ENCODE data around the gene ASXL2.

ASXL2 gene

GRCh38 chr2:25742501-25742900, 135.8 kb downstream of the ASXL2 start:
- Histone ChIP-seq H3K4me3 (no peak overlapping the region), H3K4me1 (no peaks in the 10 kb centered on the region), H3K27me3 (ENCODE audit: low read depth) (no peaks in the 10 kb centered on the region), H3K9me3 (no peaks in the 10 kb centered on the region), H3K36me3 (replicated peaks) (peaks cover 12% of the 10 kb centered on the region)
- DNase-seq (ENCODE audit: low spot score in 2 of 2), result no peak
- in situ Hi-C loops (cut with MboI; ENCODE audit: low sequenced_read_pairs), result no loop called here

DNA sequence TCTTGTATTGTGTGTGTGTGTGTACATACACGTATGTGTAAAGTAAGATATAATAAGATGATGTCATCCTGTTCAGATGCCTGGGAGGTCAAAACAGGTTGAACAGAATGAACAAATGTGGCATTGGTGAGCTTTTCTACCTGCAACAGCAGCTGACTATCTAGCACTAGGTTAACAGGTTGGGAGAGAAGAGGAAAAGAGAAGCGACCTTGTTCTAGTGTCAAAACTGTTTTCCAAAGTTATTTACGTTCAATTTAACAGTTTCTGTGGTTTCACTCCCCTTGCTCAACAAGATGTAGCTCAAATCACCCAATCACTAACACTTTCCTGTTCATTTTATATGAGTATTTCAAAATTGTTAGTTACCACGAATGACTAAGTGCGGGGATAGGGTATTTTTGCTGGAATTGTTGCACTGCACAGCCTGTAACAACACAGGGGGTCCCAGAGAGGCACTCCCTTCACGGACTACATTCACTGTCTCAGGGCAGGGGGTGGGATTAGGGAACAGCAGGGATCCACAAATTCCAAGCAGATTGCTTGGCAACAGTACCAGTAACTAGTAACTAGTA, 137.4 kb downstream of the ASXL2 start:
- in situ Hi-C loops (cut with MboI; ENCODE audit: low sequenced_read_pairs), result no loop called here
- Histone ChIP-seq H3K4me1 (no peaks in the 10 kb centered on the region), H3K4me3 (no peak overlapping the region), H3K9me3 (no peaks in the 10 kb centered on the region), H3K27me3 (ENCODE audit: low read depth) (no peaks in the 10 kb centered on the region), H3K36me3 (replicated peaks) (peaks cover 12% of the 10 kb centered on the region)
- DNase-seq (ENCODE audit: low spot score in 2 of 2), result no peak

DNA sequence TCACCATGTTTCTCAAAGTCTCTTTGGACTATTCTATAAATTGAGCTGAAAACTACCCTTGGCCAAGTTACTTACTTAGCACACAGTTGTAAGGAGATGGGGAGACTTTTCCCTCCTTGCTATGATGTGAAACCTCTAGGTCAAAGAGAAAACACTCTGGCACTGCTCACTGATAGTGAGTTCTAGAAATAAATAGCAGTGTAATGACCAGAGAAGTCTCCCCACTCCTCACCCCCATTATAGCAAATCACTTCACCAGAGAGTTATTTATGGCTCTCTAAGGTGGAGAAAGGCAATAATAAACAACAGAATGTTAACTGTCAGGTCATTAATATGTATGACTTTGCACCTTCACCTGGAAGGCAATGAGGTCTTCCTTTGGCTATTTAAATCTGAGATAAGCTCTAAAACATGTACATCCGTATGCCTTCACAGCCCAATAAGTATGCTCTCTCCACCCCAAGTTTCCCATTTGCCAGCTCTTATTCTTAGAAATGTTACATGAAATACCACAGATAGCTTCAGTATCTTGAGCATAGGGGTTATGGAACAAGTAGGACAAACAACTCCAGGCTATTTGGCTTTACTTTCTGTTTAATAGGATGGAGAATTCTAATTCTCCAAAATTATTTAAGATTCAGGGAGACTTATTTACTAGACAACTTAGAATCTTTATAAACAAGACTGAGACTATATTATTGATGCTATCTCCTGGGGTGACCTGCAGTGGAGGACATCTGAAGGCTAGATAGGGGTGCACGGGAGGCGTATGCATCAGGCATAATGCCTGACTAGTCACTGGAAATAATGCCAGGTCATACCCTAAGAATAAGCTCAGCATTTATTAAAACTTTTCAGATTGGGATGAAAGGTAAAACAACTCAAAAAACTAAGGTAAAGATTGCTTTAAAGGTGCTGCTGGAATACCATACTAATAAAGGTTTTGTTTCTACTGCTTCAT, 139.6 kb downstream of the ASXL2 start:
- no peaks in the 10 kb centered on the region for H3K9me3 ChIP-seq

GRCh38 chr2:25736899-25737515, 141.3 kb downstream of the ASXL2 start:
- H3K4me1 ChIP-seq, result no peaks in the 10 kb centered on the region
- no peaks in the 10 kb centered on the region for H3K27me3 ChIP-seq (ENCODE audit: low read depth)
- no peak for DNase-seq (ENCODE audit: low spot score in 2 of 2)
- in situ Hi-C loops (cut with MboI; ENCODE audit: low sequenced_read_pairs), result no loop called here
- no peaks in the 10 kb centered on the region for H3K9me3 ChIP-seq
- H3K4me3 ChIP-seq, result no peak overlapping the region
- no peaks in the 10 kb centered on the region for H3K36me3 ChIP-seq (replicated peaks)

More for the DNA sequence above, 139.6 kb downstream of the ASXL2 start:
- H3K4me1 ChIP-seq, result no peaks in the 10 kb centered on the region
- H3K27me3 ChIP-seq (ENCODE audit: low read depth), result no peaks in the 10 kb centered on the region
- H3K36me3 ChIP-seq (replicated peaks), result peaks cover 8% of the 10 kb centered on the region
- H3K4me3 ChIP-seq, result no peak overlapping the region
- no peak for DNase-seq (ENCODE audit: low spot score in 2 of 2)
- in situ Hi-C loops (cut with MboI; ENCODE audit: low sequenced_read_pairs), result no loop called here

DNA sequence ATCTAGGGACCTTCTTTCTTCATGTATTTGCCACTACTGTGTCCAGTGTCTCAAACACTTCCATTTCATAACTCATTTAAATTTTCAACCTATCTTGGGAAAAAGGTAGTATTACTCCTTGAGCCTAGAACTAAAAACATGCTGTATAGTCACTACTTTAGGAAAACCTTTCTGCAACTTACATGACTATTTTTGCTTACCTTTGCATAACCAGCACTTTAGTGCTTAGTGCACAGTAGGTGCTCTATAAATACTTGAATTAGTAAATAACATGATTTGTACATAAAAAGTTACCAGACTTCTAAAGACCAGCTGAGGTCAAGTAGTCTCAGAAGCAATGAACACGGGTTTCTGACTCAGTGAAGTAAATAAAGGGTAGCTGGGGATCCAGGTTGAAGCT, 142.5 kb downstream of the ASXL2 start:
- Histone ChIP-seq H3K36me3 (replicated peaks) (no peaks in the 10 kb centered on the region), H3K27me3 (ENCODE audit: low read depth) (no peaks in the 10 kb centered on the region), H3K4me1 (no peaks in the 10 kb centered on the region), H3K4me3 (no peak overlapping the region), H3K9me3 (no peaks in the 10 kb centered on the region)
- no peak for DNase-seq (ENCODE audit: low spot score in 2 of 2)
- in situ Hi-C loops (cut with MboI; ENCODE audit: low sequenced_read_pairs), result no loop called here

- DNase-seq (ENCODE audit: low spot score in 2 of 2), result no peak
- in situ Hi-C loops (cut with MboI; ENCODE audit: low sequenced_read_pairs), result no loop called here
- Histone ChIP-seq H3K4me3 (no peak overlapping the region), H3K9me3 (no peaks in the 10 kb centered on the region), H3K27me3 (ENCODE audit: low read depth) (0 out of 2 replicates have a peak, but pooled peaks cover 2% of the 10 kb centered on the region), H3K4me1 (no peaks in the 10 kb centered on the region), H3K36me3 (replicated peaks) (no peaks in the 10 kb centered on the region)
Measured at GRCh38 chr2:25728559-25728958, 149.7 kb downstream of the ASXL2 start.

GRCh38 chr2:25726522-25726921, 151.8 kb downstream of the ASXL2 start:
- in situ Hi-C loops (cut with MboI; ENCODE audit: low sequenced_read_pairs), result no loop called here
- Histone ChIP-seq H3K4me3 (no peak overlapping the region), H3K4me1 (no peaks in the 10 kb centered on the region), H3K27me3 (ENCODE audit: low read depth) (0 out of 2 replicates have a peak, but pooled peaks cover 2% of the 10 kb centered on the region), H3K9me3 (no peaks in the 10 kb centered on the region), H3K36me3 (replicated peaks) (no peaks in the 10 kb centered on the region)
- DNase-seq (ENCODE audit: low spot score in 2 of 2), result no peak

DNA sequence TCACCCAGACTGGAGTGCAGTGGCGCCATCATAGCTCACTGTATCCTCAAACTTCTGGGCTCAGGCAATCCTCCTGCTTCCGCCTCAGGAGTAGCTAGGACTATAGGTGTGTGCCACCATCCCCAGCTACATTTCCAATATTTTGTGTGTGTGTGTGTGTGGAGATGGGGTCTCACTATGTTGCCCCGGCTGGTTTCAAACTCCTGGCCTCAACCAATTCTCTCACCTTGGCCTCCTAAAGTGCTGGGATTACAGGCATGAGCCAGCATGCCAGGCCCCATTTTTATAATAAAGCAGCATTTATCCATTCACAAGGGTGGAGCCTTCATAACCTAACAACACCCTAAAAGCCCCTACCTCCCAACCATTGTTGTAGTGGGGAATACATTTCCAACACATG, 152.4 kb downstream of the ASXL2 start:
- in situ Hi-C loops (cut with MboI; ENCODE audit: low sequenced_read_pairs), result no loop called here
- no peak overlapping the region for H3K4me3 ChIP-seq
- no peaks in the 10 kb centered on the region for H3K4me1 ChIP-seq
- H3K27me3 ChIP-seq (ENCODE audit: low read depth), result 0 out of 2 replicates have a peak, but pooled peaks cover 2% of the 10 kb centered on the region
- no peak for DNase-seq (ENCODE audit: low spot score in 2 of 2)
- H3K9me3 ChIP-seq, result no peaks in the 10 kb centered on the region
- no peaks in the 10 kb centered on the region for H3K36me3 ChIP-seq (replicated peaks)

DNA sequence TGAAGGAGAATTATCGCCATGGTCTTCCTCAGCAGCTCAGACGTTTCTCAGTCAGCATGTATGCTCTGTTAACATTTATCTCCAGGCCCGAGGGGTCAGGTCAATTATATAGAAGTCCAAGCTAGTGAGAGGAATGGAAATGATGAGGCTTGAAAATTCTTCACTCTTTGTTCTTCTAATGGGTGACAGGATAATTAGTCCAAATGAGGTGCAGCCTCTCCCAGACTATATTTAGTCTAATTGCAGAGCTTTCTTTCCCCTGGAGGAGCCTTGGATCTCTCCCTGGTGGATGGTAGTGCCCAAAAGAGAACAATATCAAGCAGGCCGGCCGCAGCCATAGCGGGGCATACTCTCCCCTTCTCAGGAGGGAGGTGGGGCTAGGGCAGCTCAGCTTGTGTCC, 153.5 kb downstream of the ASXL2 start:
- Histone ChIP-seq H3K4me3 (no peak overlapping the region), H3K27me3 (ENCODE audit: low read depth) (0 out of 2 replicates have a peak, but pooled peaks cover 4% of the 10 kb centered on the region), H3K9me3 (no peaks in the 10 kb centered on the region), H3K36me3 (replicated peaks) (no peaks in the 10 kb centered on the region), H3K4me1 (no peaks in the 10 kb centered on the region)
- DNase-seq (ENCODE audit: low spot score in 2 of 2), result no peak
- in situ Hi-C loops (cut with MboI; ENCODE audit: low sequenced_read_pairs), result no loop called here

GRCh38 chr2:25722224-25722623, 156.1 kb downstream of the ASXL2 start:
- DNase-seq (ENCODE audit: low spot score in 2 of 2), result no peak
- Histone ChIP-seq H3K36me3 (replicated peaks) (no peaks in the 10 kb centered on the region), H3K4me1 (no peaks in the 10 kb centered on the region), H3K27me3 (ENCODE audit: low read depth) (0 out of 2 replicates have a peak, but pooled peaks cover 2% of the 10 kb centered on the region), H3K4me3 (no peak overlapping the region), H3K9me3 (no peaks in the 10 kb centered on the region)
- in situ Hi-C loops (cut with MboI; ENCODE audit: low sequenced_read_pairs), result no loop called here

GRCh38 chr2:25720575-25720974, 157.7 kb downstream of the ASXL2 start:
- H3K27me3 ChIP-seq (ENCODE audit: low read depth), result 0 out of 2 replicates have a peak, but pooled peaks cover 2% of the 10 kb centered on the region
- no peaks in the 10 kb centered on the region for H3K36me3 ChIP-seq (replicated peaks)
- in situ Hi-C loops (cut with MboI; ENCODE audit: low sequenced_read_pairs), result no loop called here
- H3K9me3 ChIP-seq, result no peaks in the 10 kb centered on the region
- H3K4me1 ChIP-seq, result no peaks in the 10 kb centered on the region
- DNase-seq (ENCODE audit: low spot score in 2 of 2), result no peak
- no peak overlapping the region for H3K4me3 ChIP-seq

GRCh38 chr2:25714740-25715139, 163.5 kb downstream of the ASXL2 start:
- H3K4me3 ChIP-seq, result no peak overlapping the region
- H3K36me3 ChIP-seq (replicated peaks), result no peaks in the 10 kb centered on the region
- no peak for DNase-seq (ENCODE audit: low spot score in 2 of 2)
- peaks cover 3% of the 10 kb centered on the region; the same call in 1 of the 2 replicates for H3K4me1 ChIP-seq
- H3K9me3 ChIP-seq, result no peaks in the 10 kb centered on the region
- in situ Hi-C loops (cut with MboI; ENCODE audit: low sequenced_read_pairs), result no loop called here
- no peaks in the 10 kb centered on the region; the same call in 1 of the 2 replicates for H3K27me3 ChIP-seq (ENCODE audit: low read depth)

DNA sequence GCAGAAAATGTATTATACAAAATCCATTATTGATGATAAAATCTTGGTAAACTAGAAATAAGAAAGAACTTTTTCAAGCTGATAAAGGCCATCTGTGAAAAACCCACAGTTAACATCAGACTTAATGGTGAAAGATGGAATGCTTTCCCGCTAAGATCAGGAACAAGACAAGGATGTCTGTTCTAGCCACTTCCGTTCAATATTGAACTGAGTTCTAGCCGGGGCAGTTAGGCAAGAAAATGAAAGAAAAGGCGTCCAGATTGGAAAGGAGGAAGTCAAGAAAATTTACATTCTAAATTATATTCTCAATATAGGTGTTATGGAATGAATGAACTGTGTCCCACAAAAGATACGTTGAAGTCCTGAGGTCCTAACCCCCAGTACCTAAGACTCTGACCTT, 165.8 kb downstream of the ASXL2 start:
- no peak for DNase-seq (ENCODE audit: low spot score in 2 of 2)
- in situ Hi-C loops (cut with MboI; ENCODE audit: low sequenced_read_pairs), result no loop called here

More for the DNA sequence above, 165.8 kb downstream of the ASXL2 start:
- Histone ChIP-seq H3K4me3 (no peak overlapping the region), H3K27me3 (ENCODE audit: low read depth) (no peaks in the 10 kb centered on the region; the same call in 1 of the 2 replicates), H3K36me3 (replicated peaks) (no peaks in the 10 kb centered on the region), H3K9me3 (no peaks in the 10 kb centered on the region), H3K4me1 (peaks cover 3% of the 10 kb centered on the region; the same call in 1 of the 2 replicates)

All from HAP-1 (cell line).